Stimulated activated CD8-positive, alpha-beta memory T cell treated with anti-CD3 and anti-CD28 coated beads, Interleukin-12 subunit alpha, Interleukin-12 subunit beta, amount 100 ng/mL, for 24 hours (primary cell): ENCODE results near the gene CRY1.
"Not testable (repeated sequence)": the region's sequence is repeated elsewhere in the genome, so short reads cannot be mapped to it uniquely, and the experiment has no call there.

Experiments
- DNase-seq: peaks from one replicate; pipeline ENCODE4 v3.0.0-alpha.2; 2020; ENCODE audit errors: extremely low read depth

Gene CRY1

GRCh38 chr12:107066691-107067090 is 26.7 kb downstream of the CRY1 start:
- no peak for DNase-seq

GRCh38 chr12:107064687-107065086 is 28.7 kb downstream of the CRY1 start:
- no peak for DNase-seq

DNA sequence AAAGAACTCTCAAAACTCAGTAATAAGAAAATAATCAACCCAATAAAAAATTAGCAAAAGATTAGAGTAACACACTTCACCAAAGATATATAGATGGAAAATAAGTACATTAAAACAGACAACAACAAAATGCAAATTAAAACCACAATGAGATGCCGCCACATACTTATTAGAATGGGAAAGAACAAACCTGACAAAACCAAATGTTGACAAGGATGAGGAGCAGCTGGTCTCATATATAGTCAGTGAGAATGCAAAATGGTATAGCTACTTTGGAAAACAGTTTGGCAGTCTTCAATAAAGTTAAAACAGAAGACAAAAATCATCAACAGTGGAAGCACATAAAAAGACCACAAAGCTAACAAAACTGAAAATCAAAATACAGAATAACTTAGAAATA is 29.1 kb downstream of the CRY1 start:
- no peak for DNase-seq

- no peak for DNase-seq
These were observed 35.2 kb downstream of the CRY1 start for GRCh38 chr12:107058190-107058589.

DNA sequence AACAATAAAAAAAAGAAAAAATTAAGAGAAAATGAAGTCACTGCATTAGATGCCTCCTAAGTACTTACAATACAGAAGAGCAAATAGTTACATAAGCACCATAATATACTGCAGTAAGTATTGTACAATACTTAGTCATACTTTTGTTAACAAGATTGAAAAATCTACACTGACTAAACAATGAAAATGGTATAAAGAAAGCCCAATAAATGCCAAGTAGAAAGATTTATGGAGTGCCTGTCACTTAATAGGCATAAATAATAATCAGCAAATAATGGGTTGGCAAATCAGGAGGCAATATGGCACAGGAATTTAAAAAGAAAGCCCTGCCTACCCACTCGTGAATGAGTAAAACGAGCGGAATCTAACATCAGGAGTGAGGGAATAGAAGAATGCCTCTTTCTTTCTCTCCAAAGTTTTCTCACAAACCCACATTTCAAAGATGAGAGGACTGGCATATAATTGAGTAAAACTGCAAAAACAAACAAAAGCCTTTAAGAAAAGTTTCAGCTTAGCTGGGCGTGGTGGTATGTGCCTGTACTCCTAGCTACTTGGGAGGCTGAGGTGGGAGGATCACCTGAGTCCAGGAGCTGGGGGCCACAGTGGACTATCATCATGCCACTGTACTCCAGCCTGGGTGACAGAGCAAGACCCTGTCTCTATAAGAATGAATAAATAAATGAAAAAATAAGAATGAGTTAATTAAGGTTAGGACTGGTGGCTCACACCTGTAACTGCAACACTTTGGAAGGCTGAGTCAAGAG is 36.1 kb downstream of the CRY1 start:
- DNase-seq, result no peak

DNA sequence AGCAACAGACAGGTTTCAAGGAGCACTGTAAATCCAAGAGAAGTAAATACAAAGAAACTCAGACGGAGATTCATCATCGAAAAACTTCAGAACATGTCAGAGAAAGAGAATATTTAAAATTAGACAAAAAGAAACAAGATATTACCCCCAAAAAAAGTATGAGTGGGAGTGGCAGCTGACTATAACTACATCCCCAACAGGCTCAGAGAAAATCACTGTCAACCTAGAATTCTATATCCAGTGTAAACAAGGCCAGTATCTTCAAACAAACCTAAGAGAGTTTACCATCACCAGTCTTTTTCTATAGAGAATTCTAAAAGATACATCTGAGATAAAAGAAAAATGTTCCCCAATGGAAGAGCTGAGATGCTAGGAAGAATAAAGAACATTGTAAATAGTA is 39.6 kb downstream of the CRY1 start:
- DNase-seq, result no peak

DNA sequence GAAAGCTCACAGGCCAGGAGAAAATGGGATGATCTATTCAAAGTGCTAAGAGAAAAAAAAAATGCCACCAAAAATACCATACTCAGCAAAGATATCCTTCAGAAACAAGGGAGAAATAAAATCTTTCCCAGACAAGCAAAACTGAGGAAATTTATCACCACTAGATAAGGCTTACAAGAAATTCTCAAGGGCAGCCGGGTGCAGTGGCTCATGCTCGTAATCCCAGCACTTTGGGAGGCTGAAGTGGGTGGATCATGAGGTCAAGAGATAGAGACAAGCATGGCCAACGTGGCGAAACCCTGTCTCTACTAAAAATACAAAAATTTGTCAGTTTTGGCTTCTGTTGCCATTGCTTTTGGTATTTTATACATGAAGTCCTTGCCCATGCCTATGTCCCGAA is 48.2 kb downstream of the CRY1 start:
- DNase-seq, result no peak

- no peak for DNase-seq
These were observed 50.5 kb downstream of the CRY1 start for GRCh38 chr12:107042801-107043200.

- DNase-seq, result no peak
These were observed 57.6 kb downstream of the CRY1 start for GRCh38 chr12:107035733-107036132.

DNA sequence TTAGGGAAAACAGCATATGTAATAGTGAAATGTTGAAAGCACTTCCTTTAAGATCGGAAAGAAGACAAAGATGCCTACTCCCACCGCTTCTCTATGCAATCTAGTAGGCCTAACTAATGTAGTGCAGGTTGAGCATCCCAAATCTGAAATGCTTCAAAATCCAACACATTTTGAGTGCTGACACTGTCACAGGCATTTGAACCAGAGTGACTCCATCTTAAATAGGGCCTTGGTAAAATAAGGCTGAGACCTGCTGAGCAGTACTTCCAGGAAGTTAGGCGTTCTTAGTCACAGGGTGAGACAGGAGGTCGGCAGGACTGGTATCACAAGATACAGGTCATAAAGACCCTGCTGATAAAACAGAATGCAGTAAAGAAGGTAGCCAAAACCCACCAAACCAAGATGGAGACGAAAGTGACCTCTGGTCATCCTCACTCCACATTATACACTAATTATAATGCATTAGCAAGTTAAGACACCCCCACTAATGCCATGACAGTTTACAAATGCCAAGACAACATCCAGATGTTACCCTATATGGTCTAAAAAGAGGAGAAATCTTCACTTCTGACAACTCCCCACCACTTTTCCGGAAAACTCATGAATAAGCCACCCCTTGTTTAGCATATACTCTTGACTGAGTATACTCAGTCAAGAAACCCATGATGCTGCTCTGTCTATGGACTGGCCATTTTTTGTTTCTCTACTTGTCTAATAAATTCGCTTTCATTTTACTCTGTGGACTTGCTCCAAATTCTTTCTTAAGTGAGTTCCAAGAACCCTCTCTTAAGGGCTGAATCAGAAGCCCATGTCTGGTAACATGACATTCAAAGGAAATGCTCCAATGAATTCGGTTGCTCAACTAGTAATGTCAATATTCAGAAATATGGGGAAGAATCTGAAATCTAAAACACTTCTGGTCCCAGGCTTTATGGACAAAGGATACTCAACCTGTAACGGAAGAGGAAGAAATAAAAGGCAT is 59.3 kb downstream of the CRY1 start:
- no peak for DNase-seq

- DNase-seq, result no peak
These were observed 61.1 kb downstream of the CRY1 start for GRCh38 chr12:107032266-107032665.

GRCh38 chr12:107031061-107031460 is 62.3 kb downstream of the CRY1 start:
- no peak for DNase-seq

DNA sequence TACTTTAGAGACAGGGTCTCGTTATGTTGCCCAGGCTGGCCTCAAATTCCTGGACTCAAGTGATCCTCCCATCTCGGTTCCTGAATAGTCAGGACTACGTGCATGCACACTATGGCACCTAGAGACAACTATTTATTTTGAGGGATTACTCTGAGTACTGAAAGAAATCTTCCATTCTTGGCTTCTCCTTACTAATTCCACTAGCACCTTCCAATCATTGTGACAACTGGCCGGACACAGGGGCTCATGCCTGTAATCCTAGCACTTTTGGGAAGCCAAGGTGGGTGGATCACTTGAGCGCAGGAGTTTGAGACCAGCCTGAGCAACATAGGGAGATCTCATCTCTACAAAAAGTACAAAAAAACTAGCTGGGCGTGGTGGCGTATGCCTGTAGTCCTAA is 64.3 kb downstream of the CRY1 start:
- DNase-seq, result no peak

DNA sequence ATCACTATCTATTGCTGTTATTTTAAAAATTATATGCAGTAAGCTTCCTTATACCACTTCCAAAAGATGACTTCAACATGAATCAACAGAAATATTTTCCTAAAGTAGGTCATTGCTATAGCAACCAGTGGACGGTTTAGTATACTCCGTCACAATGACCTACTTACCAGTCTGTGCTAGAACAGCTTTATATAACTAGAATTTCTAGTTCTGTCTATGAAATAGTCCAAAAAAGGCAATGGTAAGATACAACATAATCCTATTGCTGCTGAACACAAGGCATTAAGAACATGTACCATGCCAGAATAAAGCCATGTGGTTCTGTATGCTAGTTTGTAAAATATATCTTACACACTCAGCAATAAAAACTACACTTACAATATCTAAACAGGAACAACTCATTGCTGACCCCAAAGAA is 65.7 kb downstream of the CRY1 start:
- DNase-seq, result no peak

GRCh38 chr12:107026806-107027635 is 66.3 kb downstream of the CRY1 start:
- DNase-seq, result no peak

- not testable (repeated sequence) for DNase-seq
These were observed 67.0 kb downstream of the CRY1 start for GRCh38 chr12:107026356-107026755.

DNA sequence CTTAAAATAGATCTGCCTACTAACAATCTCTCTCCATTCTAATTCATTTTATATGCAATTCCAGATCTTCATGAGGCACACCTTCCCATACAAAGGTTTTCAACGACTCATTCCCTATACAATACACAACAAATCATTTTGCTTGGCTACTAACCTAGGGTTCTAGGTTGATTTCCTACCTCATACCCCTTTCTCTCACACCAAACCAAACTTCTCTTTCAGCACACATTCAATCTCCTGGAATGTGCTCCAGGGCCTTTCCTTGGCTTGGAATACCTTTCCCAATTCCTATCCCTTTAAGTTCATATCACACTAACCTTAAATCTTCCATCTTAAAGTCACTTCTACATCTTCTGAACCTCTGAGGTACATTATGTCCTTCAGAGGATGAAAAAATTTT is 67.7 kb downstream of the CRY1 start:
- DNase-seq, result no peak

- DNase-seq, result no peak
These were observed 73.8 kb downstream of the CRY1 start for GRCh38 chr12:107019546-107019945.

GRCh38 chr12:107017042-107017441 is 76.3 kb downstream of the CRY1 start:
- no peak for DNase-seq

GRCh38 chr12:107014055-107014454 is 79.3 kb downstream of the CRY1 start:
- DNase-seq, result no peak

GRCh38 chr12:107012736-107013425 is 80.5 kb downstream of the CRY1 start:
- DNase-seq, result no peak
